Stomach (tissue), 9 donors: ENCODE measurements around the gene LSAMP. TPM values are rescaled to one million over a fixed set of nuclear protein-coding genes. Genes with fewer than 3 reads are reported as not detected.
A peak's percentile ranks its signal among the peaks of the same experiment; 100 is the strongest.

Experiments used
- DNase-seq, 2 donors: peaks; one replicate each; pipeline versions ENCODE4 v3.0.0 to v3.0.0-alpha.2; 2013 to 2019
- H3K27ac ChIP-seq, 5 donors: fragments of 200-600 bp in 4 of 5; sonication (generic) in 4 of 5; one replicate each; pipeline ENCODE4 v1.5.1; 2013 to 2019; ENCODE audit warnings: mild to moderate bottlenecking in 1 of 5, moderate library complexity in 1 of 5
- H3K27me3 ChIP-seq, 3 donors: fragments of 200-600 bp; sonication (generic); one replicate each; pipeline ENCODE4 v1.5.1; 2017 to 2019; ENCODE audit warnings: mixed run types in 1 of 3
- H3K36me3 ChIP-seq, 4 donors: fragments of 200-600 bp; sonication (generic); 1 replicate in 3 of 4; 2 replicates in 1 of 4; pipeline ENCODE4 v1.5.1; 2016 to 2019
- H3K4me1 ChIP-seq, 4 donors: fragments of 200-600 bp; sonication (generic); one replicate each; pipeline ENCODE4 v1.5.1; 2016 to 2019
- H3K4me3 ChIP-seq, 4 donors: fragments of 200-600 bp; sonication (generic) in 3 of 4; one replicate each; pipeline ENCODE4 v1.5.1; 2016 to 2019; ENCODE audit warnings: mild to moderate bottlenecking in 1 of 4
- H3K9me3 ChIP-seq, 4 donors: fragments of 200-600 bp; sonication (generic); one replicate each; pipeline ENCODE4 v1.5.1; 2016 to 2019
- EP300 ChIP-seq: sonication (generic); formaldehyde crosslinking; IDR thresholded peaks from one replicate; pipeline ENCODE4 v1.6.1; 2017; ENCODE audit warnings: antibody characterized with exemption
- POLR2A ChIP-seq, 4 donors: fragments of 450-650 bp; IDR thresholded peaks; one replicate each; pipeline ENCODE4 v1.6.1; 2016; ENCODE audit warnings: antibody characterized with exemption in 4 of 4, control low read depth in 2 of 4, mild to moderate bottlenecking in 1 of 4, moderate library complexity in 1 of 4
- POLR2AphosphoS5 ChIP-seq, 3 donors: sonication (generic); formaldehyde crosslinking; IDR thresholded peaks; one replicate each; pipeline ENCODE4 v1.6.1; 2016; ENCODE audit warnings: antibody characterized with exemption in 3 of 3
- WGBS, 5 donors: extraction: QIAGEN DNeasy Blood & Tissue Kit in 3 of 5; methylation state at CpG; one replicate each; pipeline versions ENCODE4 v1.1.5 to v1.1.7; 2013 to 2018; 5-methylcytosine and 5-hydroxymethylcytosine counted together
- intact Hi-C: fragments of 100-400 bp; cut with DNase I; formaldehyde crosslinking; loops from one replicate; pipeline ENCODE4 v1.15.1; 2023; ENCODE audit warnings: low total_unique reads
- polyA plus RNA-seq, 3 donors: library from polyadenylated mRNA; stranded (reverse); fragments of 200-250 nt; gene quantifications; one replicate each; pipeline ENCODE4 v1.2.3, GENCODE V29; 2013
- total RNA-seq, 5 donors: library from RNA; depleted of rRNA; stranded (reverse); fragments of >200 nt; gene quantifications; one replicate each; pipeline versions ENCODE4 v1.1.0 to v1.2.3, GENCODE V29; 2014 to 2016
- TF ChIP-seq, protein P1 (sequence below), 7 experiments: fragments of 450-650 bp in 4 of 7; fragments of 200-600 bp in 3 of 7; sonication (generic) in 3 of 7; IDR thresholded peaks; one replicate each; pipeline ENCODE4 v1.5.1; 2016 to 2019; ENCODE audit warnings: antibody characterized with exemption in 7 of 7, control low read depth in 2 of 7, mild to moderate bottlenecking in 1 of 7
- donor health status: healthy with polysubstance abuse.
- donor health status: Bipolar disorder and iron deficiency.
- donor health status: healthy.

Gene LSAMP
- total and polyA plus RNA-seq, 8 donors, result 1.1 to 20.7 (median 1.7) TPM

DNA sequence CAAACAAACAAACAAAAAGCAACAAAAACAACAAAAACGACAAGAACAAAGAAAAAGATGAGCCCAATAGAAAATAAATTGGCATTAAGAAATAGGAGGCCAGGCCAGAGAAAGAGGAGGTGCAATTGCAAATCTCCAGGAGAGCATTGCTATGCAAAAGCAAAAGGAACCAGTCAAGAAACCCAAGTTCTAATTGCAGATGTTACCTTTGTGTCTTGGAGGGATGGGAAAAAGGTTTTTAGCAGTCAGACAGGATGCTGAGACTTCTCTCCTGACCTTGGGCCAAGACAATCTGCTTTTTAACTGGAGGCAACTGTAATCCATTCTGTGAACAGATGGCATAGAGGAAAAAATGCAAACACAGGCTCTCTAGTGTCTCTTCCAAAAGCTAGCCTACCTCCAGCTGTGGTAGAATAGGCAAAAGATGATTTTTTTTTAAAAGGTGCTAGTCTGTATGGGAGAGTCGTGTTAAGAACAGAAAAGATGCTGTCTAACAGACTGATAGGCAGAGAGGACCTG is 56.4 kb downstream of the LSAMP start:
- DNase-seq, result no peak
- no peaks in the 10 kb centered on the region for H3K4me1 ChIP-seq
- peak overlapping the region in 1 of 5 donors; percentile 20 for H3K27ac ChIP-seq
- H3K4me3 ChIP-seq, result no peak overlapping the region
- 18 to 33% (median 30%) methylated on average over 2 of the region's 2 CpGs for WGBS, 5 donors
- H3K9me3 ChIP-seq, result peaks cover 0 to 18% (median 3%) of the 10 kb centered on the region in 4 donors
- intact Hi-C loops, result no loop called here
- TF ChIP-seq EP300, result no peak
- TF ChIP-seq POLR2A (IDR thresholded peaks at IDR 0.05), result no peak
- no peak for TF ChIP-seq POLR2AphosphoS5 (IDR thresholded peaks at IDR 0.05)
- TF ChIP-seq, protein P1, sequence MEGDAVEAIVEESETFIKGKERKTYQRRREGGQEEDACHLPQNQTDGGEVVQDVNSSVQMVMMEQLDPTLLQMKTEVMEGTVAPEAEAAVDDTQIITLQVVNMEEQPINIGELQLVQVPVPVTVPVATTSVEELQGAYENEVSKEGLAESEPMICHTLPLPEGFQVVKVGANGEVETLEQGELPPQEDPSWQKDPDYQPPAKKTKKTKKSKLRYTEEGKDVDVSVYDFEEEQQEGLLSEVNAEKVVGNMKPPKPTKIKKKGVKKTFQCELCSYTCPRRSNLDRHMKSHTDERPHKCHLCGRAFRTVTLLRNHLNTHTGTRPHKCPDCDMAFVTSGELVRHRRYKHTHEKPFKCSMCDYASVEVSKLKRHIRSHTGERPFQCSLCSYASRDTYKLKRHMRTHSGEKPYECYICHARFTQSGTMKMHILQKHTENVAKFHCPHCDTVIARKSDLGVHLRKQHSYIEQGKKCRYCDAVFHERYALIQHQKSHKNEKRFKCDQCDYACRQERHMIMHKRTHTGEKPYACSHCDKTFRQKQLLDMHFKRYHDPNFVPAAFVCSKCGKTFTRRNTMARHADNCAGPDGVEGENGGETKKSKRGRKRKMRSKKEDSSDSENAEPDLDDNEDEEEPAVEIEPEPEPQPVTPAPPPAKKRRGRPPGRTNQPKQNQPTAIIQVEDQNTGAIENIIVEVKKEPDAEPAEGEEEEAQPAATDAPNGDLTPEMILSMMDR (IDR thresholded peaks at IDR 0.05), result no peak
- no peaks in the 10 kb centered on the region for H3K36me3 ChIP-seq
- H3K27me3 ChIP-seq, result no peaks in the 10 kb centered on the region

DNA sequence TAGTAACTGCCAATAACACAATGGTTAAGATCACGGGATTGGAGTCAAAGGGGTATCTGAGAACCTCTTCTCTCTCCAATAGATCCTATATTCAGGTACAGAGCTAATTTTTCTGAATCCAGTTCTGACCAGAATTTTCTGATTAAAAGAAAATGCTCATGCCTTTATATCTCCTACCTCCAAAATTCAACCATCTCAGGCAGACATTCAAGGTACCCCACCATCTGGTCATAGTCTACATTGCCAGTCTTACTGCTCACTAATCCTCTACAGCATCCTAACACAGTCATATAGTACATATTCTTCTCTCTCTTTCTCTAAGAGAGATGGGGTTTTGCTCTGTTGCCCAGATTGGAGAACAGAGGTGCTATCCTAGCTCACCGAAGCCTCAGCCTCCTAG is 59.1 kb downstream of the LSAMP start:
- Histone ChIP-seq H3K36me3 (no peaks in the 10 kb centered on the region), H3K27me3 (no peaks in the 10 kb centered on the region), H3K4me1 (no peaks in the 10 kb centered on the region), H3K9me3 (peaks cover 0 to 7% (median 0%) of the 10 kb centered on the region in 4 donors), H3K4me3 (no peak overlapping the region), H3K27ac (no peak overlapping the region)
- no peak for DNase-seq
- intact Hi-C loops, result no loop called here
- WGBS, 5 donors, result 71 to 85% (median 75%) methylated on average over 2 of the region's 2 CpGs
- TF ChIP-seq POLR2A (IDR thresholded peaks at IDR 0.05), result no peak
- TF ChIP-seq, protein P1 (IDR thresholded peaks at IDR 0.05), result no peak
- no peak for TF ChIP-seq POLR2AphosphoS5 (IDR thresholded peaks at IDR 0.05)
- no peak for TF ChIP-seq EP300

DNA sequence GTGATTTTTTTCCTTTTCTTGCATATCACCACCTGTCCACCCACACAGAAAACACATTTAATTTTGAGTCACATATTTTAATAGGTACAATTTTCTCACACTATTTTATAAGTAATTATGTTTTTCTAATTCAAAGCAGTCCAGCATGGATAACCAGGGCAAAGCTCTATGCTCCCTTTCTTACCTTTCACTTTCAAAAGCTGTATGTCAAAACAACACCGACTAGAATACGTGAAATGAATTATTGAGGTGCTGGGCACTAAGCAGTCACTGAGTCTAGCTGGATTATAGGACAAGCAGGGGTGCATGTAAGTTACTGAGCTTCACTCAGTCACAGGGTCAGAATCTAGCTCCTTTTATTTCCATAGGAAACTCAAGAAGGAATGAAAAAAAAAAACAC is 60.6 kb downstream of the LSAMP start:
- intact Hi-C loops, result no loop called here
- Histone ChIP-seq H3K27me3 (no peaks in the 10 kb centered on the region), H3K27ac (no peak overlapping the region), H3K9me3 (peaks cover 0 to 3% (median 0%) of the 10 kb centered on the region in 4 donors), H3K36me3 (no peaks in the 10 kb centered on the region), H3K4me3 (no peak overlapping the region), H3K4me1 (no peaks in the 10 kb centered on the region)
- DNase-seq, result no peak
- TF ChIP-seq, protein P1 (IDR thresholded peaks at IDR 0.05), result no peak
- TF ChIP-seq POLR2AphosphoS5 (IDR thresholded peaks at IDR 0.05) (no peak), EP300 (no peak), POLR2A (IDR thresholded peaks at IDR 0.05) (no peak)
- WGBS, 5 donors, result 57 to 81% (median 71%) methylated on average over 2 of the region's 2 CpGs

- TF ChIP-seq, protein P1 (IDR thresholded peaks at IDR 0.05), result no peak
- TF ChIP-seq EP300 (no peak), POLR2A (IDR thresholded peaks at IDR 0.05) (no peak), POLR2AphosphoS5 (IDR thresholded peaks at IDR 0.05) (no peak)
- H3K4me3 ChIP-seq, result no peak overlapping the region
- H3K4me1 ChIP-seq, result no peaks in the 10 kb centered on the region
- H3K27me3 ChIP-seq, result no peaks in the 10 kb centered on the region
- H3K36me3 ChIP-seq, result no peaks in the 10 kb centered on the region
- H3K9me3 ChIP-seq, result peaks cover 0 to 3% (median 0%) of the 10 kb centered on the region in 4 donors
- intact Hi-C loops, result no loop called here
- no peak overlapping the region for H3K27ac ChIP-seq
- no peak for DNase-seq
- 44 to 68% (median 56%) methylated on average over 1 of the region's 1 CpG for WGBS, 5 donors
Observed at GRCh38 chr3:116378077-116378476, 67.2 kb downstream of the LSAMP start.
